Hepatocyte (in vitro differentiated cells): ENCODE measurements around the gene AUTS2. TPM values are rescaled to one million over a fixed set of nuclear protein-coding genes. Genes with fewer than 3 reads are reported as not detected.

Source experiments
- DNase-seq: peaks from one replicate; pipeline ENCODE4 v3.0.0-alpha.2; 2016; ENCODE audit warnings: low spot score
- H2AFZ ChIP-seq: fragments of 200-600 bp; sonication (generic); 2 replicates; pipeline ENCODE4 v1.6.0; 2016; ENCODE audit warnings: antibody characterized with exemption, mild to moderate bottlenecking
- H3K27ac ChIP-seq: fragments of 200-600 bp; sonication (generic); 2 replicates; pipeline ENCODE4 v1.5.1; 2016; ENCODE audit warnings: mild to moderate bottlenecking
- H3K27me3 ChIP-seq: fragments of 200-600 bp; sonication (generic); 2 replicates; pipeline ENCODE4 v1.6.1; 2016
- H3K36me3 ChIP-seq: fragments of 200-600 bp; sonication (generic); replicated peaks from 2 replicates; pipeline ENCODE4 v1.5.1; 2016; ENCODE audit warnings: low read depth; ENCODE audit not compliant: insufficient read depth
- H3K4me1 ChIP-seq: fragments of 200-600 bp; sonication (generic); 2 replicates; pipeline ENCODE4 v1.5.1; 2016; ENCODE audit warnings: mild to moderate bottlenecking, moderate library complexity; ENCODE audit not compliant: insufficient read depth
- H3K4me2 ChIP-seq: fragments of 200-600 bp; sonication (generic); 2 replicates; pipeline ENCODE4 v1.6.0; 2016
- H3K4me3 ChIP-seq: fragments of 200-600 bp; sonication (generic); 2 replicates; pipeline ENCODE4 v1.5.1; 2016; ENCODE audit warnings: mild to moderate bottlenecking
- H3K79me2 ChIP-seq: fragments of 200-600 bp; sonication (generic); 2 replicates; pipeline ENCODE4 v1.6.0; 2017; ENCODE audit warnings: mild to moderate bottlenecking
- H3K9me2 ChIP-seq: fragments of 200-600 bp; sonication (generic); replicated peaks from 2 replicates; pipeline ENCODE4 v1.6.0; 2017; ENCODE audit warnings: mild to moderate bottlenecking; ENCODE audit not compliant: insufficient read depth
- H3K9me3 ChIP-seq: fragments of 200-600 bp; sonication (generic); 2 replicates; pipeline ENCODE4 v1.5.1; 2016; ENCODE audit warnings: low read depth, mild to moderate bottlenecking
- H4K20me1 ChIP-seq: fragments of 200-600 bp; sonication (generic); 2 replicates; pipeline ENCODE4 v1.6.0; 2016; ENCODE audit warnings: mild to moderate bottlenecking; ENCODE audit not compliant: insufficient read depth, poor library complexity, severe bottlenecking
- CTCF ChIP-seq: fragments of 200-600 bp; sonication (generic); IDR thresholded peaks from 2 replicates; pipeline ENCODE4 v1.5.1; 2016; ENCODE audit warnings: antibody characterized with exemption, mild to moderate bottlenecking; ENCODE audit not compliant: poor library complexity
- EZH2 ChIP-seq: fragments of 200-600 bp; sonication (generic); IDR thresholded peaks from 2 replicates; pipeline ENCODE4 v1.6.1; 2016; ENCODE audit warnings: antibody characterized with exemption, mild to moderate bottlenecking, borderline replicate concordance
- EZH2phosphoT487 ChIP-seq: fragments of 200-600 bp; sonication (generic); IDR thresholded peaks from one replicate; pipeline ENCODE4 v1.6.1; 2018; ENCODE audit warnings: antibody characterized with exemption, mild to moderate bottlenecking, low read depth, moderate library complexity; ENCODE audit not compliant: unreplicated experiment, severe bottlenecking
- WGBS: methylation state at CpG from one replicate; pipeline ENCODE4 v1.1.6; 2016; ENCODE audit warnings: low lambda C conversion rate; ENCODE audit errors: missing lambda C conversion rate; 5-methylcytosine and 5-hydroxymethylcytosine counted together
- polyA plus RNA-seq: library from polyadenylated mRNA; unstranded; fragments of >200 nt; fragmentation: Nextera tagmentation; extraction: Ambion mirVana; gene quantifications from 2 replicates; pipeline ENCODE4 v1.2.1, GENCODE V29; 2016
- total RNA-seq: library from RNA; depleted of rRNA; stranded (reverse); fragments of >200 nt; gene quantifications from 2 replicates; pipeline ENCODE4 v1.2.3, GENCODE V29; 2014

The AUTS2 gene
- total and polyA plus RNA-seq, 2 experiments from 2014 or later: 34.4 to 40.9 TPM

DNA sequence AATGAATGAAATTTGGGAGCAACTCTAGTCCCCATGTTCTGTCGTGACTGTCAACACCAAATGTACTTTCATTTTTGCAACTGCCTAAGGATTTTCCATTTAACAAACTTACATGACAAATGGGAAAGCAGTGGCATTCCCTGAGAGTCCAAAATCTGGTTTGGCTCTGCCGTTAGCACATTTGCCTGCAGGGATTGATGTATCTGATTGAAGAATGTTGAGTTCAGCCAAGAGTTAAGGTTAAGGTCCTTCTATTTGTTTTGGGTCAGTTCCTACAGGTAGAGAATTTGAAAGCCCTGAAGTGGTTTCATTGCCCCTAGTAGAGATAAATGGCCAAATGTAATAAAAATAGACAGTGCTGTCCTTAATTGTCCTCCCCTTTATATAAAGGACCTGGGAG lies 1127.2 kb downstream of the AUTS2 start:
- Histone ChIP-seq H4K20me1 (peaks cover 57% of the 10 kb centered on the region), H2AFZ (no peak overlapping the region), H3K4me1 (no peaks in the 10 kb centered on the region), H3K27ac (no peak overlapping the region), H3K4me2 (no peak overlapping the region), H3K4me3 (no peak overlapping the region), H3K27me3 (no peaks in the 10 kb centered on the region), H3K9me3 (no peaks in the 10 kb centered on the region), H3K36me3 (no peaks in the 10 kb centered on the region), H3K9me2 (no peaks in the 10 kb centered on the region), H3K79me2 (peaks cover 89% of the 10 kb centered on the region)
- no peak for DNase-seq
- TF ChIP-seq EZH2: no peak
- no peak for TF ChIP-seq EZH2phosphoT487
- no peak for TF ChIP-seq CTCF
- WGBS: 75% methylated on average over 2 of the region's 2 CpGs

GRCh38 chr7:70726294-70726693 lies 1128.0 kb downstream of the AUTS2 start:
- Histone ChIP-seq H3K4me1 (no peaks in the 10 kb centered on the region), H3K9me2 (no peaks in the 10 kb centered on the region), H3K4me3 (no peak overlapping the region), H3K27ac (no peak overlapping the region), H3K4me2 (no peak overlapping the region), H3K27me3 (no peaks in the 10 kb centered on the region), H2AFZ (no peak overlapping the region), H3K79me2 (peaks cover 95% of the 10 kb centered on the region), H3K36me3 (no peaks in the 10 kb centered on the region), H4K20me1 (peaks cover 54% of the 10 kb centered on the region), H3K9me3 (peaks cover 3% of the 10 kb centered on the region)
- no peak for DNase-seq
- 82% methylated on average over 1 of the region's 1 CpG for WGBS
- TF ChIP-seq EZH2phosphoT487 (no peak), EZH2 (no peak), CTCF (no peak)

- H3K9me2 ChIP-seq: no peaks in the 10 kb centered on the region
- no peak overlapping the region for H2AFZ ChIP-seq
- DNase-seq: no peak
- H3K79me2 ChIP-seq: peaks cover 94% of the 10 kb centered on the region
- H3K27me3 ChIP-seq: no peaks in the 10 kb centered on the region
- 60% methylated on average over 9 of the region's 9 CpGs for WGBS
- no peak for TF ChIP-seq CTCF
- TF ChIP-seq EZH2phosphoT487: no peak
- no peak for TF ChIP-seq EZH2
- peaks cover 59% of the 10 kb centered on the region for H4K20me1 ChIP-seq
- H3K4me1 ChIP-seq: no peaks in the 10 kb centered on the region
- no peak overlapping the region for H3K27ac ChIP-seq
- peaks cover 3% of the 10 kb centered on the region for H3K9me3 ChIP-seq
- no peak overlapping the region for H3K4me3 ChIP-seq
- H3K36me3 ChIP-seq: no peaks in the 10 kb centered on the region
- H3K4me2 ChIP-seq: no peak overlapping the region
Observed at GRCh38 chr7:70726951-70727378, 1128.7 kb downstream of the AUTS2 start.

DNA sequence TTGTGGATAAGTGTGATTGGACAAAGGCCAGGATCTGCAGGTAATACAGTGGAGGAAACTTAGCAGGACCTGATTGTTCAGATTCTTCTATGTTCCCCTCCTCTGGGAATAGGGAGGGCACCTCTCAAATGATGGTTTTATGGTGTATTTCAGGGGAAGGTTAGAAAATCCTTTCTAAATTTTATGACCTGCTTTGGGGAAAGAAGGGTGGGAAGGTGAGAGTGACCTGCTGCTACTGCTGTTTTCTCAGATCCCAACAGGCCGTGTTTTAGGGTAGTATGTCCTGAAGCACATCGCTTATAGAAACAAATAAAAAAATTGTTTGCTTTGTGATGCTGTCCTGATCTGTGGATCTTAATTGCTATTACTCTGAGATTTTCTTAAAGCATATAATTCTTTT lies 1129.6 kb downstream of the AUTS2 start:
- H3K27ac ChIP-seq: no peak overlapping the region
- H3K9me2 ChIP-seq: no peaks in the 10 kb centered on the region
- H4K20me1 ChIP-seq: peaks cover 63% of the 10 kb centered on the region
- no peaks in the 10 kb centered on the region for H3K27me3 ChIP-seq
- no peak overlapping the region for H2AFZ ChIP-seq
- H3K4me3 ChIP-seq: no peak overlapping the region
- DNase-seq: no peak
- H3K4me1 ChIP-seq: no peaks in the 10 kb centered on the region
- no peak overlapping the region for H3K4me2 ChIP-seq
- WGBS: 81% methylated on average over 2 of the region's 2 CpGs
- no peak for TF ChIP-seq EZH2
- no peak for TF ChIP-seq CTCF
- no peak for TF ChIP-seq EZH2phosphoT487
- H3K9me3 ChIP-seq: peaks cover 3% of the 10 kb centered on the region
- no peaks in the 10 kb centered on the region for H3K36me3 ChIP-seq
- H3K79me2 ChIP-seq: peaks cover 93% of the 10 kb centered on the region
